HG02840 (cell line): Measurements from ENCODE around the gene PSMA6.
"Not testable (repeated sequence)": the region's sequence is repeated elsewhere in the genome, so short reads cannot be mapped to it uniquely, and the experiment has no call there.

Experiments used
- ATAC-seq: cut with Tn5 transposase; IDR thresholded peaks from one replicate; pipeline ENCODE4 v1.9.1; 2021; ENCODE audit warnings: mild to moderate bottlenecking, moderate library complexity, moderate number of reproducible peaks; ENCODE audit not compliant: unreplicated experiment, low FRiP score

PSMA6 gene

DNA sequence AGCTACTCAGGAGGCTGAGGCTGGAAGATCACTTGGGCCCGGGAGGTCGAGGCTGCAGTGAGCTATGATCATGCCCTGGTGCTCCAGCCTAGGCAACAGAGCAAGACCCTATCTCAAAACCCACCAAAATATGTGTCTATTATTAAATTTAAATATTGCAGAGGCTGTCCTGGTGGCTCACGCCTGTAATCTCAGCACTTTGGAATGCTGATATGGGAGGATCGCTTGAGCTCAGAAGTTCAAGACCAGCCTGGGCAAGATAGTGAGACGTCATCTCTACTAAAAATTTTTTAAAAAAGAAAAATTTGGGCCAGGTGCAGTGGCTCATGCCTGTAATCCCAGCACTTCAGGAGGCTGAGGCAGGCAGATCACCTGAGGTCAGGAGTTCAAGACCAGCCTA lies 13.9 kb downstream of the PSMA6 start:
- no peak for ATAC-seq

DNA sequence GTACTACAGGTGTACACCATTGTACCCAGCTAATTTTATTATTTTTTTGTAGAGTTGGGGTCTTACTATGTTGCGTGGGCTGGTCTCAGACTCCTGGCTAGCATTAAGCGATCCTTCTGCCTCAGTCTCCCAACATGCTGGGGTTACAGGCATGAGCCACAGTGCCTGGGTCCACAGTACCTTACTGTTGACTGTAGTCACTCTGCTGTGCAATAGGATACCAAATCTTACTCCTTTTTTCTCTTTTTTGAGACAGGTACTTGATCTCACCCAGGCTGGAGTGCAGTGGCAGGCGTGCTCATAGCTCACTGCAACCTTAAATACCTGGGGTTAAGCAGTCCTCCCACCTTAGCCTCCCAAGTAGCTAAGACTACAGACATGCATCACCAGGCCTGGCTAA lies 25.6 kb downstream of the PSMA6 start:
- no peak for ATAC-seq

DNA sequence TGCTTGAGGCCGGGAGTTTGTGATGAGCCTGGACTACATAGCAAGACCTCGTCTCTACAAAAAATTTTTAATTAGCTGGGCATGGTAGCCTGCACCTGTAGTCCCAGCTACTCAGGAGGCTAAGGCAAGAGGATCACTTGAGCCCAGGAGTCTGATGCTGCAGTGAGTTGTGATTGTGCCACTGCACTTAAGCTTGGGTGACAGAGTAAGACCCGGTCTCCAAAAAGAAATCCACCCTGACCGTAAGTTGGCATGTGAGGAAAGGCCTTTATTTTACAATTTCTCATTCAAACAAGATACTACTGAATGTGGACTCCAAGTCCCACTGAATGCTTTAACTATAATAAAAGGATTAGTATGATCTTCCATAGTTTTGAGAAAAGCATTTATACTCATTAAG lies 27.3 kb downstream of the PSMA6 start:
- ATAC-seq: no peak

DNA sequence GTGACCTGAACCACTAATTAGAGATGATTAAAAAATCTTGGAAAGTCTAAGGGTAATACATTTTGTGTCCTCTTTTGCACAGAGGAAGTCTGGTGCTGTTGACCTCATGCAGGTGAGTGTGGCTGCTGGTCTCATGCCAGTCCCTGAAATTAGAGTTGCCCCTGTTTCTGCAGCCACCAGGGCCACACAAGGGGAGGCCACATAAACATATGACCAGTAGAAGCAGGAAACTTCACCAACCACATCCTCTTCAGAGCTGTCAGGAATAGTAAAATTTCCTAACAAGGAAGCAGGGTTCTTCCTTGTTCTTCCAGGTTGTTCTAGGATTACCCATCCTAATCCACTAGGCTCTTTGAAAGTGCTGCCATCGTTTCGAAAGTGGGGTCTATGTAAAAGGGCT lies 28.3 kb downstream of the PSMA6 start:
- no peak for ATAC-seq

DNA sequence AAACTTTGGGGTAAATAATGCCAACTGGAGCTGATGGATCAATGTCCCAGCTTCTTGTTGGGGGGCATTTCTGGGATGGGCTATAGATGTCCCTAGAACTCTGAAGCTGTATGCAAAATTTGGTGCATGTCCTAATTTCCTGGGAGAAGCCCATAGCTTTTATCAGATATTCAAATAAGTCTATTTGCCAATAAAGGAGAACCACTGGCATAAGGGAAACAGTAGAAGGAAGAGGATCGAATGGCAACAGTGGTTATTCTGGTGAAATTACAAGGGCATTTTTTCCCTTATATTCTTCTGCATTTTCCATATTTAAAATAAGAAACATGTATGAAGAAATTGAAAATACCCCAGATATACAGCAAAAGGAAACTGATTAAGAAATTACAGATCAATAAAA lies 34.2 kb downstream of the PSMA6 start:
- no peak for ATAC-seq

DNA sequence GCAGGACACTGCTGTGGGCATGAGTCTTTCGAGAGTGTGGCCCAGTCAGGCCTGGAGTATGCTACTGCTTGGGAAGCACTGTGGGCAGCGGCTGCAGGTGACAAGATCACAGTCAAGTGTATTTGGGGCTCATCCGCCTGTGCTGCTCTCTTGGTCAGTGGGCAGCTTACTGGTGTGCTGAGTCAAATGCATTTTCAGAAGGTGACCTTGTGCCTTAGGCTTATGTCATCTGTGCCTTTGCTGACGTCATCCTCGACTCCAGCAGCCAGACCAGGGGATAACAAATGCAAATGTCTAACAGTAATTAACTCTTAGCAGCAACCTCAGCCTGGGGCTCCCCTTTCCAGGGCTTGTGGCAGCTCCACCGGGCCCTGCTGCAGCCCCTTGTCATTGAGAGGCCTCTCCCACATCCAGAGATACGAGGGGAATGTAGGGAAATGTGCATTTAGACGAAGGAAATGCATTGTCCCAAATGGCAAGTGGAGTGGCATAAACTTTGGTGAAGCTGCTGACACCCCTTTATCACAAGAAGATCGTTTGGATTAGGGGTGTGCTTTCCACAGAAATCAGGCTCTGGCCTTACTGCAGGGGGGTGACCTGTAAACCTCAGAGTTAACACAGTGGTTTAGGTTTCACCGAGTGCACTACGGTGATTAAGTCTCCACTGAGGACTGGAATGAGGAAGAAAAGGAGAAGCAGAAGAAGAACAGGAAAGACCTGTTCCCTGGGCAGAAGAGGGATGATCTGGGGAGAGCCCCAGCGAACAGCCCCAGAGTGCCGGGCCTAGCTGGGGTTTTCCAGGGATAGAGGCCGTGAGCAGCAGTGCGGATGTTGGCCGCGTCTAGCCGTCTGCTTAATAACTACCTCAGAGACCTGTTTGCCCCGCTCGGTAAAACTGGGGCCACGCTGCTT lies 39.7 kb downstream of the PSMA6 start:
- no peak for ATAC-seq

DNA sequence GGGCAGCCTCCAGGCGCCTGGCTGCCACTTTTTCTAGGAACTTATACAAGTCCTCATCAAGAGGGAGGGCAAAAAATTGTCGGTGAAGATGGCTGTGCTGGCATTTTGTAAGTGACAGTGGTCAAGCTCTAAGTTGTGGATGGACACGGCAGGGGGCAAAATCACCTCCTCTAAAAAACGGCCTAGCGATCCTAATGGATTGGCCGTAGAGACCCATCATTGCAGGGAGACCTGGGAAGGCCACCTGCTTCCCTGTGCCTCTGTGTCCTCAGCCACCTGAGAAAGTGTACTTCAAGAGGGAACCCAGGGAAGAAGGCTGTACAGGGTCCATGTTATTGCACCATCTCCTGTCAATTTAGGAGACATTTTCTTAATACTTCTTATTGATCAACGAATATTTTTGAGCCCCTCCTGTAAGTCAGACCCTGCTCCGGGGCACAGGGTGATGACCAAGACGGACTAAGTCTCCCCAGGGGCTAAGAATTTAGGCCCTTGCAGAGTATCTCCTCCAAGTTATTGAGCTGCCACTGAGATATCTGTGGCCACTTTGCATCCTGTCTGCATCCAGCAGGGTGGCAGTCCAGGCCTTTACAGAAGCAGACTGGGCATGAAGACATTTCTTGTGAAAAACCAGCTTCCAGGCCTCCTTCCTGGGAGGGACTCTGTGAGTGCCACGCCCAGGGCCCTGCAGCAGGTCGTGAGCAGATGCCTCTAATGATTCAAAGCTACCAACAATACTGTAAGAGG lies 40.5 kb downstream of the PSMA6 start:
- no peak for ATAC-seq

DNA sequence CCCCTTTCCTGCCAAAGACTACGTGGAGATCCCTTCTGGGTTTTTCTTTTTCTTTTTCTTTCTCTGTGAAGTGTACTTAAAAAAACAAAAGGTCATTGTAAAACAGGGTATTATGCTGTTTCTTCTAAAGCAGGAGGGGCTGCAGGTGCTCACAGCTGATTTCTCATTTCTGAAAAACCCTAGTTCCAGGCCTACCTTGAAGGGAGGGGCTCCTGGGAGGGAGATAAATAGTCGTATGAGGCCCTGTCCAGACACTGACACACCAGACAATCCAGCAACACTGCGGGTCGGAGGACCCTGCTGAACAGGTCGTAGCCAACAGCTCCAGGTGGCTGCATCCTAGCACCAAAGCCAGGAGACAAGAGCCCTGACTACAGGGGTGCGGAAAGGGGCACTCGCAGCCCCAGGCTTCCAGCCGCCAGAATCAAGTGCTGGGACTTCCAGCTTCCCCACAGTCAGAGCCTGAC lies 41.1 kb downstream of the PSMA6 start:
- ATAC-seq: no peak

DNA sequence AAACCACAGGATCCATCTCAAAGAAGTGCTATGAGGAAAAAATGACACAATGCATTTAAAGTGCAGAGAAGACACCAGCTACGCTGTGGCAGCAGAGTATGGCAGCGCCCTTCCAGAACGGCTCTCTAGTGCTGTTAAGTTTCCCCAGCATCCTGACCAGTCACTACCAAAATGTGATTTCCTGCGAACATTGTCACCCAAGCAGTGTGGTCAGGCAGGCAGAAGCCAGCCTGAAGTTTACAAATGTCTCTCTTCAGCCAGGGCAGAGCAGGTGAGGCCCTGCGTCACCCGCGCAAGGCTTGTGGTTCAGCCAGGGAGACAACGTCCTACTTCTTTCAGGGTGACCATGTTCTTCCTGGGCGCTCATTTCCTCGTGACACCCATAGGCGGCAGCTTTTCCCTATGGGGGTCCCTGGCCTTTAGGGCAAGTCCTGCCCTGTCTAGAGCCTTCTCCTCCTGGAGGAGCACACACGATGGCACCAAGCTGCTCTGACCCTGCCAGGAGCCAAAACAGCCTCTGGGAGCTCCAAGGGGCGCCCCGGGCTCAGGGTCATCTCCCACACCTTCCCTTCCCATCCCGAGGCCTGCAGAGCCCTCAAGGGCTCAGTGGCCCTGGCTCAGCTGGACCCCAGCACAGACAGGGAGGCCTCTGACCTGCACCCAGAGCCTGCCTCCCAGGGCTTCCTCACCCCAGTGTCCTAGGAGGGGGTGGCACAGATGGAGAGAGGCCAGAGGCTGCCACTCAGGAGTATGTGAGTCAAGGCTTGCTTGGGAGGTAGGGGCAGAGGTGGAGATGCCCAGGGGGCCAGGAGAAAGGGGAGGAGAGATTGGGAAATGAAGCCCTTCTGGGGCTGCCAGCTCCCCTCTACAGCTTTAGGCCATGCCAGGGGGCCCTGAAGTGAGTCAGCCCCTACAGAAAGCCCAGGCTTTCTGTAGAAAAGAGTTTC lies 41.9 kb downstream of the PSMA6 start:
- ATAC-seq: no peak

DNA sequence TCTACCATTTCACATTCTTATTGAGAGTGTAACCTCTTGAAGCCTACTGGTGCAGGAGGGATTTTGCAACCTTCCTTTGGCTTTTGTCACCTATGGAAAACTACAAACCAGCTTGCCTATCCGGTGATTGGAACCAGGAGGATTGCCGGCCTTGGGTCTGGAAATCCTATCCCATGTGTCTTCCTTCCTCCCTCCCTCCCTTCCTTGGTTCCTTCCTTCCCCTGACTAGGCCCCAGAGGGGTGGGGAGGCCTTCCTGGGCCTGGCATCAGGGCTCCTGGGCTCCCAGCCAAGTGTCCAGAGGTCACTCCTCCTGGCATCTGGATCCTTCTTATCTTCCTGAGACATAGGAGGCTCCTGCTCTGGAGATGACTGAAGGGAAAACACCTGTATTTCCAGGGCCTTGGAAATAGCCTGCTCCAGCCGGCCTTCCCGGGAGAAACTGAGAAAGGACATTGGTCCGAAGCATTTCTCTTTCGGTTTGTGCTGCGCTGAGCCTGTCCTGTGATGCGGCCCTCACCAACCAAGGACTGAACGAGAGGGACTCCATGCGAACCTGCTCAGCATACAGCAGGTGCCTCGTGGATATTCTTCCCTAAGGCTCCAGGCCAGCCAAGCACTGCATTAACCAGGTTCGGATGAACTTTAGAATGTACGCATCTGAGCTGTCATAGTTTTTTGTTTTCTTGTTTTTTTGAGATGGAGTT lies 43.4 kb downstream of the PSMA6 start:
- no peak for ATAC-seq

DNA sequence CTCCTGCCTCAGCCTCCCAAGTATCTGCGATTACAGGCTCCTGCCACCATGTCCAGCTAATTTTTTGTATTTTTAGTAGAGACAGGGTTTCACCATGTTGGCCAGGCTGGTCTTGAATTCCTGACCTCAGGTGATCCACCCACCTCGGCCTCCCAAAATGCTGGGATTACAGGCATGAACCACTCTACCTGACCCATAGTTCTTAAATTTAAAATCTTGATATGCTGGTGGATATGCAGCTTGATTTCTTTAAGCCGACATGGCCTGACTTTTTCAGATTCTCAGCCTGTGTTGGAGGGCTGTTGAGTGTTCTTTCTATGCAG lies 44.0 kb downstream of the PSMA6 start:
- not testable (repeated sequence) for ATAC-seq

DNA sequence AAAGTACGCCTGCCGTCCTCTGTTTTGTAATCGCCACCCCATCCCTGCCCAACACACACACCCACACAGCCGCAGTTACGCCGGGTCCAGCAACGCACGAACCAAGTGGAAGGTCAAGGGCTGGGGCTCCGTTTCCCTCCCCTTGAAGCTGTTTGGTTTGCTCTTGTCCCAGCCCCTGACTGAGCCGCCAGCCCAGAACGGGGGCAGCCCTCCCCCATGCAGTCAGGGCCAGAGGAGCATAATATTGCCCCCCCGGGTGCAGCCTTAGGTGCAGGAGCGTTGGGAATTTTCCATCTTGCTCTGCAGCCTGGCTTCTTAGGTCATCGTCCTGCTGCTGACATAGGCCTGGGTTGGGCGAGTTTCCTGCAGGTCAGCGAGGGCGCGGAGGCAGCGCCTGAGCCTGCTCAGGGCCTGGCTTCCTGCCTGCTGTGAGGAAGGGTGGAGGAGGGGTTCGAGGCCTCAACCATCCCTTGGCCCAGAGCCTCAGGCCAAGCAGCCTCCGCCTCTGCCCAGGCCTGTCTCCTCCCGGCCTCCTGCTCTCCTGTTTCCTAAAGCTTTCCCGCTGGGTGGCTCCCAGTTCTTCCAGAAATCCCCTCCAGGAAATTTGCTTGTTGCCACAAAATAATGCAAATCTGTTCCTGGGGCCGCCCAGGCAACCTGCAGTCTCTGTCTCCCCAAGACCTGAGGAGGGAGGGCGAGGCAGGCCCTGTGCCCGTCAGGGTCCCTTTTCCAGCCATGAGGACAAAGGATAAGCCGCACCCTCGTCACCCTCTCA lies 44.5 kb downstream of the PSMA6 start:
- ATAC-seq: no peak

DNA sequence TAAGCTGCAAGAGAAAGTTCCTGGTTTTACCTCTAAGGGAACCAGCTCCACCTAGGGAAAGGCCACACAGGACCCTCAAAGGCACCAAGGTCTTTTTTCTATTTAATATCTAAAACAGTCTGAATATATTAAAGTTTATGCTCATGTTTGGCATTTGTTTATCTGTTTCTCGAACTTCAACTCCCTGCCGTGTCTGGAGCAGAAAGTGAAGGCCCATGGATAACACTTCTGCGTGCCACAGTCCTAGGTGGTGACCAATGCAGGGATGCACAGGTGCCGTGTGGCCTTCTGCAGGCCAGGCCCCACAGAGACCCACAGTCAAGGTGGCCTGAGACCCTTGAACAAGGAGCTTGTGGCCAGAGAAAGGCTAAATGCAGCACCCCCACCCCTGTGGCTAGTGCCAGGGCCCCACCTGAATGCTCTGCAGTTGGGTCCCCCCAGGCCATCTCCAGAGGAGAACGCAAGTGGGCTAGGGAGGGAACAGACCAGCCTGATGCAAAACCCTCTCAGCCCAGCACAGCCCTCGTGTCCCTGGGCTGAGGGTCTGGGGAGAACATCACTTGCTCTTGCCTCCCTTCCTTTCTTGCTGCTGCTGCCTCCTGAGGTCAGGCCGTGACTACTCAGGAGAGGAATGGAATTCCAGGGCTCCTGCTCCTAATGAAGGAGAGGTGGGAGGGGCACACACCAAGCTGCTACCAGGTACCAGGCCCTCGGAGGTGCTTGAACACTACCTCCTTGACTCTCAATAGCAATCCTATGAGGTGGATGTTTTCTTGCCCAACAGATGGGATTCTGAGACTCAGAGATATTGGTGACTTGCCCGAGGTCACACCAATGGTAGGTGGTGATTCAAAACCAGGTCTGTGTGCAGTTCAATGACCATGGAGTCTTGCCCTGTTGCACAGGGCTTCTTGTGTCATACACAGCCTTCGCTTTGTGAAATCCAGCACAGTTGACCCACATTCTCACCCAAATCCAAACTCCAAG lies 45.4 kb downstream of the PSMA6 start:
- ATAC-seq: no peak

DNA sequence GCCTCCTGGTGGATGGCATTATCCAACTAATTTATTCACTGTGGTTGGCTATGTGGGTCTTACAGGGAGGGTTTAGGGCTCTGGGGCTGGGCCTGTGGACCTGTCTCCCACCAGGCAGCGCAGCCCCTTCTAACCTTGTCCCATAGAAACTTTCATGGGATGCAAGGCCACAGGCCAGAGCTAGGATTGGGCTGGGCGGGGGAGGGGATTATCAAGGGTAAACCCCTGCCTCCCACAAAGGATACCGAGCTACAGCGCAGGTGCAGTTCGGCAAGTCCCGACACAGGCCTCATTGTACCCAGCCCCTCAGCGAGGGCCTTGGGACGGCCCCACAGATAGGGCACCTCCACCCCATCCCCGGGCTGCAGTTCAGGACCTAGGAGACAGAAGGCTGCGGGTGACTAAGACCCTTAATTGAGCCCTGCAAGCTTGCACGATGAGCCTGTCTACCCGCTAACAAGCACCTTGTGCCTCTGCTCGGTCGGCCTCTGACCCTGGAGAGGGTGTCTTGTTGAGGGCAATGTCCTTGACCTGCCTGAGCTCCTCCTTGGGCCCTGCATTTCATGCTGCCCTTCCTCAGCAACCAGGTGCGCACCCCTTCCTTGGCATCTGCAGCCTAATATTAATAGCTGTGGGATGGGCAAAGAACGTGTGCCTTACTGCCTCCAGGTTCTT lies 46.7 kb downstream of the PSMA6 start:
- no peak for ATAC-seq

DNA sequence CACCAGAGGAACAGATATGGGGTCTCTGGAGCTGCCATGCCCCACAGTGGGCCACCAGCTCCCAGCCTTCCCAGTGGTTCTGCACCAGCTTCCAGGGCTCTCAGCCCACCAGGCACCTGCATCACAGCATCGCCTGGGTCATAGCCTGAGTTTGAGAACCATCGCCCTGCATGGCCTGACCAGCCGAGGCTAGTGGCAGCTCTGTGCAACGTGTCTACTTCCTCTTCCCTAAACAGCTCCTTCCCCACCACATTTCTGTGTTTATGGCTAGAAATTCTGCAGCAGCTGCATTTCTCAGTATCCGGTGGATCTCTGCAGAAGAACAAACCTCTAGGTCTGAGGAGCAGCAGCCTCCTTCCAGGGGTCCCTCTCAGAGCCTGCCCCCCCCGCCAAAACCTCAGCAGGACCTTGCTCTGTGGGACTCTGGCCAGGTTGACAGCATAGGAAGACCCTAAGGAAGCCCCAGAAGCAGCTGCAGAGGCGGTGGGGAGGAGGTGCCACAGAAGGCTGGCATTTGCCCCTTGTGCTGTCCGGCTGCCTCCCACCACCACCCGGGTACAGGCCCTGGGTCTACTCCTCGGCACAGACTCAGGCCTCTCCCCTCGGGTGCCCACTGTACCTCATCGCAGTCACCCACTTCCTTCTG lies 47.7 kb downstream of the PSMA6 start:
- no peak for ATAC-seq

DNA sequence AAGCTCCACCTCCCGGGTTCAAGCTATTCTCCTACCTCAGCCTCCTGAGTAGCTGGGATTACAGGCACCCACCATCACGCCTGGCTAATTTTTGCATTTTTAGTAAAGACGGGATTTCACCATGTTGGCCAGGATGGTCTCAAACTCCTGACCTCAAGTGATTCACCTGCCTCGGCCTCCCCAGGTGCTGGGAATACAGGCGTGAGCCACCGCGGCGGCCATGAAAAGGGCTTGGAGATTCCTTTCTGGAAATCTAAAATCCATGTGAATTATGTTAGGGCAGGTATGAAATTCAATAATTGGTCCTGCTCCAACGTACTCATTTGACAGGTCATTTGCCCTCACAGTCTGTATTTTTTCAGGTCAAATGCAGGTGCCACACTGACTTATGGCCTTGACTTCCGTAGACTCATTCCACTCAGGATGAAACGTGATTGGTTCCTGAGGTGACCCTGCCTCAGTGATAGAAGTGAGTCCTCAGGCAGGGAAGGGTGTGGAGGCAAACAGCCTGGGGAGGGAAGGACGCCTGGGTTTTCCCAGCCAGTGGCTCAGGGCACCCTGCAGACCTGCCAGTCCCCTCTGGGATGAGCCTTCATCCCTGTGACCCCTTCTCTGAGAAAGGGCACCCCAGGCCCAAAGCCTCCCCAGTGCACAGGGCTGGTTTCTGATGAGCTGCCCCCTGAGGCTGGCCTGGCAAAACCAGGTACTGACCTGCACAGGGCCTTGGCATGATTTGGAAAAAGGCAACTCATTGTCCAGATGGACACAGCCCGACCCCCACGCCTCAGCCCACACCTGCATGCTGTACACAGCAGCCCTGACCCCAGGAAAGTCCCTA lies 48.7 kb downstream of the PSMA6 start:
- ATAC-seq: no peak

DNA sequence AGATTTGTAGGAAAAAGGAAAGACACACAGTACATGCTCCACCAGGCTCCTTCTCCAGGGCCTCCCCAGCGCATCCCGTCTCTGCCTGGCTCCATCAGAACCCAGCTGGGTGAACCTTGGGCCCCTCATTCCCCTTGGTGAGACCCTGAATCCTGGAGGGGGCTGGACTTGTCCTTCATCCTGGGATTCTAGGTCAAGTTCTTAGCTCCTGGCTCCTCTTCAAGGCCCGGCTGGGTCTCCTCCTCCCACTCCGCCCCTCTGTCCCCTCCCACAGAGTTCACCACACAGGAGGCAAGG lies 49.2 kb downstream of the PSMA6 start:
- ATAC-seq: no peak
